HG02759 (cell line): Measurements from ENCODE around the gene FXR1.
"Not testable (repeated sequence)": the region's sequence is repeated elsewhere in the genome, so short reads cannot be mapped to it uniquely, and the experiment has no call there.

Source experiments
- ATAC-seq: cut with Tn5 transposase; IDR thresholded peaks from one replicate; pipeline ENCODE4 v1.9.1; 2021; ENCODE audit warnings: mild to moderate bottlenecking, moderate library complexity; ENCODE audit not compliant: unreplicated experiment

The FXR1 gene

GRCh38 chr3:181003469-181003868 is 91.0 kb downstream of the FXR1 start:
- ATAC-seq: not testable (repeated sequence)

- no peak for ATAC-seq
Observed at GRCh38 chr3:181006541-181006940, 94.1 kb downstream of the FXR1 start.

GRCh38 chr3:181007262-181007661 is 94.8 kb downstream of the FXR1 start:
- no peak for ATAC-seq

- no peak for ATAC-seq
Observed at GRCh38 chr3:181008796-181009195, 96.3 kb downstream of the FXR1 start.

- peak; percentile 50 for ATAC-seq
Observed at GRCh38 chr3:181009225-181009624, 96.8 kb downstream of the FXR1 start.

- no peak for ATAC-seq
Observed at GRCh38 chr3:181017690-181018089, 105.2 kb downstream of the FXR1 start.

GRCh38 chr3:181025204-181025603 is 112.7 kb downstream of the FXR1 start:
- ATAC-seq: no peak

- ATAC-seq: no peak
Observed at GRCh38 chr3:181030948-181031347, 118.5 kb downstream of the FXR1 start.
